Right lobe of liver (tissue), 4 donors: ENCODE measurements around the gene HTATSF1.

Source experiments
- POLR2A ChIP-seq: fragments of 450-650 bp; IDR thresholded peaks from one replicate; pipeline ENCODE4 v1.6.1; 2017; ENCODE audit warnings: antibody characterized with exemption, mild to moderate bottlenecking
- TF ChIP-seq, protein P1 (sequence below), 4 donors: fragments of 200-600 bp in 3 of 4; fragments of 450-650 bp in 1 of 4; IDR thresholded peaks; one replicate each; pipeline versions ENCODE4 v1.5.1 to v1.8.0; 2016 to 2022; ENCODE audit warnings: antibody characterized with exemption in 4 of 4, mild to moderate bottlenecking in 2 of 4
- donor health status: DM: no; HTN: no; CAD: no.
- donor health status: DM: no; HTN: no; CAD: no.
- donor health status: DM: no; HTN: yes; CAD: no.

DNA sequence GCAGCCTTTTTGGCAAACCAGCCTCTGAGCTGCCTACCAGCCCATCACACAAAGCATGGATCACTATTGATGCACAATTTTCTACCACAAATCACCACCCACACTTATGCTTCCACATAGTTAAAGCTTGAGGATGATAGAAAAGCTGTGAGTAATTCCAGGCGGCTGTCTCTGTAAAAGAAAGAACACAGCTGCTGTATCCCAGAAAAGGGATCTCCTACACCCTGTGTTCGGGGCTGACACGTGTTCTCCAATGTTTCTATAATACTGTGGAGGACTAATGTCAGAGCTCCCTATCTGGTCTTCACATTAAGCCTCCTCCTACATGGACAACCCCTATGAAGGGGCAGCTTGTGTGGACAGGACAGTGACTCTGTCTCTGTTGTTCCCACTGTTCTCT is 22.2 kb upstream of the HTATSF1 start:
- TF ChIP-seq, protein P1, sequence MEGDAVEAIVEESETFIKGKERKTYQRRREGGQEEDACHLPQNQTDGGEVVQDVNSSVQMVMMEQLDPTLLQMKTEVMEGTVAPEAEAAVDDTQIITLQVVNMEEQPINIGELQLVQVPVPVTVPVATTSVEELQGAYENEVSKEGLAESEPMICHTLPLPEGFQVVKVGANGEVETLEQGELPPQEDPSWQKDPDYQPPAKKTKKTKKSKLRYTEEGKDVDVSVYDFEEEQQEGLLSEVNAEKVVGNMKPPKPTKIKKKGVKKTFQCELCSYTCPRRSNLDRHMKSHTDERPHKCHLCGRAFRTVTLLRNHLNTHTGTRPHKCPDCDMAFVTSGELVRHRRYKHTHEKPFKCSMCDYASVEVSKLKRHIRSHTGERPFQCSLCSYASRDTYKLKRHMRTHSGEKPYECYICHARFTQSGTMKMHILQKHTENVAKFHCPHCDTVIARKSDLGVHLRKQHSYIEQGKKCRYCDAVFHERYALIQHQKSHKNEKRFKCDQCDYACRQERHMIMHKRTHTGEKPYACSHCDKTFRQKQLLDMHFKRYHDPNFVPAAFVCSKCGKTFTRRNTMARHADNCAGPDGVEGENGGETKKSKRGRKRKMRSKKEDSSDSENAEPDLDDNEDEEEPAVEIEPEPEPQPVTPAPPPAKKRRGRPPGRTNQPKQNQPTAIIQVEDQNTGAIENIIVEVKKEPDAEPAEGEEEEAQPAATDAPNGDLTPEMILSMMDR (IDR thresholded peaks at IDR 0.05), result no peak
- TF ChIP-seq POLR2A, result no peak
